Upper lobe of left lung (tissue), 4 donors: Measurements from ENCODE around the gene COQ4.

Source experiments
- CTCF ChIP-seq, 6 experiments: fragments of 450-650 bp in 4 of 6; fragments of 200-600 bp in 2 of 6; sonication (generic) in 2 of 6; IDR thresholded peaks; one replicate each; pipeline ENCODE4 v1.5.1; 2016 to 2019; ENCODE audit warnings: antibody characterized with exemption in 6 of 6
- POLR2AphosphoS5 ChIP-seq, 2 donors: sonication (generic); formaldehyde crosslinking; IDR thresholded peaks; one replicate each; pipeline ENCODE4 v1.5.1; 2017; ENCODE audit warnings: antibody characterized with exemption in 2 of 2

GRCh38 chr9:128314697-128315096, 7.9 kb upstream of the COQ4 start:
- TF ChIP-seq POLR2AphosphoS5 (IDR thresholded peaks at IDR 0.05) (no peak), CTCF (IDR thresholded peaks at IDR 0.05) (no peak)
